Lower leg skin (tissue), 4 donors: ENCODE results near the gene ZBTB49. TPM values are rescaled to one million over a fixed set of nuclear protein-coding genes. Genes with fewer than 3 reads are reported as not detected.
"Not testable (repeated sequence)": the region's sequence is repeated elsewhere in the genome, so short reads cannot be mapped to it uniquely, and the experiment has no call there.

Source experiments
- DNase-seq, 2 donors: peaks; one replicate each; pipeline ENCODE4 v3.0.0-alpha.2; 2019; ENCODE audit warnings: low spot score in 2 of 2
- H3K4me3 ChIP-seq: fragments of 200-600 bp; sonication (generic); 2 replicates; pipeline ENCODE4 v1.5.1; 2017; ENCODE audit warnings: mild to moderate bottlenecking, low read depth; ENCODE audit not compliant: poor library complexity, severe bottlenecking
- CTCF ChIP-seq, 3 donors: fragments of 450-650 bp; IDR thresholded peaks; one replicate each; pipeline ENCODE4 v1.5.1; 2016; ENCODE audit warnings: antibody characterized with exemption in 3 of 3, mild to moderate bottlenecking in 3 of 3, moderate library complexity in 2 of 3
- POLR2A ChIP-seq, 2 donors: fragments of 450-650 bp; IDR thresholded peaks; one replicate each; pipeline ENCODE4 v1.6.1; 2016 to 2017; ENCODE audit warnings: antibody characterized with exemption in 2 of 2, mild to moderate bottlenecking in 1 of 2, moderate library complexity in 1 of 2
- WGBS, 2 donors: methylation state at CpG; one replicate each; pipeline ENCODE4 v1.1.5; 2018; 5-methylcytosine and 5-hydroxymethylcytosine counted together
- intact Hi-C: fragments of 100-400 bp; cut with DNase I; formaldehyde crosslinking; loops from one replicate; pipeline ENCODE4 v1.15.0; 2023; ENCODE audit warnings: low total_unique reads
- total RNA-seq, 4 donors: library from RNA; depleted of rRNA; stranded (reverse); fragments of >200 nt; gene quantifications; one replicate each; pipeline ENCODE4 v1.1.0, GENCODE V29; 2016

ZBTB49 gene
- total RNA-seq, 4 donors from 2014 or later: 4.9 to 29.5 (median 6.9) TPM

- intact Hi-C loops: no loop called here
- 82 to 83% methylated on average over 8 of the region's 8 CpGs for WGBS, 2 donors
- no peak for DNase-seq
These were observed 40.2 kb upstream of the ZBTB49 start for GRCh38 chr4:4249866-4250265.

DNA sequence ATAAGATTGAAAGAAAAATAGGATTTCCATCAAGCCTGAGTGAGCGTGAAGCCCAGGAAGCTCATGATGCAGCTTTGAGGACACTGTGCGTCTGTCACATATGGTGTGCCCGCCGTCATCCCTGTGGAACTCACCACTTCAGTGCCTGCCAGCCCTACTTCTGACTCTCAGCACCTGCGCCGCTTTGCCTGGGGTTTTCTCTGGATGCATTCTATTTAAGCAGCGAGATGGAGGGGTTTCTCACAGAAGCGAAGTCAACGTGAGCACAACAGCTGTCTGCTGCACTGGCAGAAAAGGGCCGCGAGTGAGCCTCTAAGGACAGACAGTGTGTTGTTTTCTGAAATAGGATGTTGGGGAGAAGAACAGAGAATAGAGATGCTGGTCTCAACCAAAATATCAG, 35.9 kb upstream of the ZBTB49 start:
- 81 to 85% methylated on average over 11 of the region's 11 CpGs for WGBS, 2 donors
- DNase-seq: no peak
- H3K4me3 ChIP-seq: no peak overlapping the region
- intact Hi-C loops: no loop called here
- no peak for TF ChIP-seq CTCF (IDR thresholded peaks at IDR 0.05)
- no peak for TF ChIP-seq POLR2A (IDR thresholded peaks at IDR 0.05)

More at GRCh38 chr4:4249866-4250265, 40.2 kb upstream of the ZBTB49 start:
- no peak overlapping the region for H3K4me3 ChIP-seq
- no peak for TF ChIP-seq CTCF (IDR thresholded peaks at IDR 0.05)
- no peak for TF ChIP-seq POLR2A (IDR thresholded peaks at IDR 0.05)

GRCh38 chr4:4254666-4255065, 35.4 kb upstream of the ZBTB49 start:
- TF ChIP-seq CTCF (IDR thresholded peaks at IDR 0.05) (no peak), POLR2A (IDR thresholded peaks at IDR 0.05) (no peak)
- no peak overlapping the region for H3K4me3 ChIP-seq
- DNase-seq: no peak
- intact Hi-C loops: loop anchor here (5.0 kb wide), 1 partner anchor 83 kb away; no protein-coding TSS in a partner anchor
- 70 to 74% methylated on average over 6 of the region's 6 CpGs for WGBS, 2 donors

DNA sequence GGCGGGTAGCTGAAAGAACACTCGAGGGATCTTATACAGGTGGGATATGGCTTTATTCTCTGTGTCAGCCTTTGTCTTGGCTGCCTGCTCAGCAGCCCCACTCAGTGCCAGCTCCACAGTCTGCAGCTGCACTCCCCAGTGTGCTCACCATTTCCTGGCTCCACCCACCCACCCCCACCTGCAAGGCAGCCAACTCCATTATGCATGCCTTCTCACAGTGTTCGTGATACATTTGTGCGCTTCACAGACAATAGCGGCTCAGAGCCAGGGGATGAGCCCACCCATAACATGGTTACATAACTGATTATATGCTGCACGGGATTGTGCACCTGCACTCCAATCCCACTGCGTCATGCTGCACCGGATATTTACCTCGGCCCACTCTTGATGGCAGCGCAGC, 33.3 kb upstream of the ZBTB49 start:
- intact Hi-C loops: loop anchor here (5.0 kb wide), 1 partner anchor 81 kb away; no protein-coding TSS in a partner anchor
- WGBS, 2 donors: 67 to 69% methylated on average over 9 to 10 of the region's 10 CpGs
- H3K4me3 ChIP-seq: no peak overlapping the region
- DNase-seq: no peak
- no peak for TF ChIP-seq POLR2A (IDR thresholded peaks at IDR 0.05)
- TF ChIP-seq CTCF (IDR thresholded peaks at IDR 0.05): no peak

- 53 to 93% methylated on average over 3 of the region's 3 CpGs for WGBS, 2 donors
- not testable (repeated sequence) for DNase-seq, H3K4me3 ChIP-seq
- intact Hi-C loops: loop anchor here (5.0 kb wide), 1 partner anchor 80 kb away; no protein-coding TSS in a partner anchor
These were observed 32.3 kb upstream of the ZBTB49 start for GRCh38 chr4:4257705-4258104.

DNA sequence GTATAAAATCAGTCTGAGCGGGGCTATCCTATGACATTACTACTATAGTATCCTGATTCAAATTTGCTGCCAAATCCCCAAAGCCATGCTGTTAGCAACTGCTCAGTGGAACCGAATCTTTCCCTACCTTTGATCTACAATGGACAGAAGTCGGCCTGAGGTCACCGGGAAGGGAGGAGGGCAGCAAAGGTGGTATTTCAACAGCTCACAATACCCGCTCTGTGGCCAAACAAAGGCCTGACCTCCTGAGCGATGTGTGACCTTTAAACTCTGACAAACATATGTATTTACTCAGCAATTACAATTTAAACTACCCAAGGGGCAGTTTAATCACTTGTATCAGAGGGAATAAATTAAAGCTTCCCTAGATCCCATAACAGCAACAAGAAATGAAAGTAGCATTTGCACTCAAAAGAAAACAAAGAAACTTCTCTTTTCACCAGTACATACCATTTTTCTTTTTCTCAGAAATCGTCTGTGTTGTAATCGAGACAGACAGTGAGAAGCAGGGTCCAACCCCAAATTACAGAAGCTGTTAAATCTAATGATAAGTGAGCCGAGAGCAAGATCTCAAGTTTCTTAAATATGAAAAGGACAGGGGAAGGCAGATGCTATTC, 30.5 kb upstream of the ZBTB49 start:
- intact Hi-C loops: loop anchor here (5.0 kb wide), 1 partner anchor 78 kb away; no protein-coding TSS in a partner anchor
- no peak overlapping the region for H3K4me3 ChIP-seq
- 42 to 43% methylated on average over 9 of the region's 9 CpGs for WGBS, 2 donors
- no peak for TF ChIP-seq CTCF (IDR thresholded peaks at IDR 0.05)
- TF ChIP-seq POLR2A (IDR thresholded peaks at IDR 0.05): no peak
- no peak for DNase-seq
